ENCODE results near the gene CDK12.

Gene CDK12

GRCh38 chr17:39564211-39564848 is 103.0 kb downstream of the CDK12 start:
- in situ Hi-C loops (cut with HindIII; ENCODE audit: low pct_unique_long_range_greater_than_20kb, low sequenced_read_pairs): no loop called here
- TF ChIP-seq JUND (IDR thresholded peaks at IDR 0.05; ENCODE audit: low read depth): no peak
- DNase-seq (ENCODE audit: low read depth in 1 of 2, low spot score in 1 of 2): peak in 1 of 2 experiments; percentile 33

- no peak for DNase-seq (ENCODE audit: low read depth in 1 of 2, low spot score in 1 of 2)
- TF ChIP-seq JUND (IDR thresholded peaks at IDR 0.05; ENCODE audit: low read depth): no peak
- in situ Hi-C loops (cut with HindIII; ENCODE audit: low pct_unique_long_range_greater_than_20kb, low sequenced_read_pairs): no loop called here
Measured at GRCh38 chr17:39566094-39566850, 105.0 kb downstream of the CDK12 start.

DNA sequence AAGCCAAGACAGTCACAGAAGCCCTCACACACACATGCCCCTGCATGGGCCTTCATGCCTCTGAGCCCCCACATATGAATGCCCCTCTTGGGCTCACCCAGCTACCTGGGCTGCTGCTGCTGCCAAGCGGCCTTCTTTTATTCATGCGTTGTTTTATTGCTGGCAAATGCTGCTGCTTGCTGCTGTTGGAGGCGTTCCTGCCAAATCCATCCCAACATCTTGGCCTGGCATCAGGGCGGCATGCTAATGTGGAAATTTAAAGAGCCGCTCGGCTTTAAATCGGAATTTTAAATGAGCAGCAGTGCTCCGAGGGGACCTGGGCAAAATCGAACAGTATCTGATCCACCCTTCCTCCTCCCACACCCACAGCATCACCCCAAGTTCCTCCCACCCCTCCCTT is 107.4 kb downstream of the CDK12 start:
- no peak for DNase-seq (ENCODE audit: low read depth in 1 of 2, low spot score in 1 of 2)
- no peak for TF ChIP-seq JUND (IDR thresholded peaks at IDR 0.05; ENCODE audit: low read depth)
- in situ Hi-C loops (cut with HindIII; ENCODE audit: low pct_unique_long_range_greater_than_20kb, low sequenced_read_pairs): no loop called here

DNA sequence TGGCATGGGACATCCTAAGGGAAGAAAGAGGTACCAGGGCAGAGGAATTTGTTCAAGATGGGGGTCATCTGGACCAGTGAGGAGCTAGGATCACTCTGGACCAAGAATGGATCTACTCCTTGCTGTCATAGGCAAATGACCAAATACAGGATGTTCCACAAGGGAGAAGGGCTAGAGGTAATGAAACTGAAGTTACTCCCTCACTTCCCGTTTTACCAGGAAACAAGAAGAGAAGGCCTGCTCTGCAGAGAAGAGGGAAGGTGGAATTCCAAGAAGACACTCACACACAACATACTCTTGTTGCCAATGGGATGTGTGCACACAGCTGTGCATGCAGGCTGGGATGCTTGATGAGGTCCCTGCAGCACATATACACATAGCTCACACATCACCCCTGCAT is 107.8 kb downstream of the CDK12 start:
- no peak for TF ChIP-seq JUND (IDR thresholded peaks at IDR 0.05; ENCODE audit: low read depth)
- no peak for DNase-seq (ENCODE audit: low read depth in 1 of 2, low spot score in 1 of 2)
- in situ Hi-C loops (cut with HindIII; ENCODE audit: low pct_unique_long_range_greater_than_20kb, low sequenced_read_pairs): no loop called here

- in situ Hi-C loops (cut with HindIII; ENCODE audit: low pct_unique_long_range_greater_than_20kb, low sequenced_read_pairs): no loop called here
- DNase-seq (ENCODE audit: low read depth in 1 of 2, low spot score in 1 of 2): no peak
- no peak for TF ChIP-seq JUND (IDR thresholded peaks at IDR 0.05; ENCODE audit: low read depth)
Measured at GRCh38 chr17:39572121-39572520, 110.8 kb downstream of the CDK12 start.

GRCh38 chr17:39573447-39574298 is 112.4 kb downstream of the CDK12 start:
- DNase-seq (ENCODE audit: low read depth in 1 of 2, low spot score in 1 of 2): peak; percentile 93 to 94
- in situ Hi-C loops (cut with HindIII; ENCODE audit: low pct_unique_long_range_greater_than_20kb, low sequenced_read_pairs): no loop called here
- TF ChIP-seq JUND (IDR thresholded peaks at IDR 0.05; ENCODE audit: low read depth): no peak

DNA sequence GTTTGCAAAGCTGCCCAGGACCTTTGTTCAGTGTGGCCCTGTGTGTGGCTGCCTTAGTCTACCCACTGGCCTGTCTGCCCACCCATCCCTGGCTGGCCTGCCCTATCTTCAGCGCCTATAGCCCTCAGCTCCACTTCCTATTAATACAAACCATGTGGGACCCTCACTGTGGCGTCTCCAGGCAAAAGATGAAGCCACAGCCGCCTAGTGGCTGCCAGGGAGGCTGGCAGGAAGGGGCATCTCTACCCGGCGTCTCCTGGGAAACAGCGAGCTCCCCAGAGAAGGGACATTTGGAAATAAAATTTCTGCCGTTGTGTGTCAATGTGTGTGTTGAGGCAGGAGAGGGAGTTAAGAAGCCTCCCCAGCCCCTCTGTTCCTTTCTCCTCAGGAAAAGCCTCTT is 114.9 kb downstream of the CDK12 start:
- no peak for TF ChIP-seq JUND (IDR thresholded peaks at IDR 0.05; ENCODE audit: low read depth)
- in situ Hi-C loops (cut with HindIII; ENCODE audit: low pct_unique_long_range_greater_than_20kb, low sequenced_read_pairs): no loop called here
- DNase-seq (ENCODE audit: low read depth in 1 of 2, low spot score in 1 of 2): peak; percentile 30 to 48

DNA sequence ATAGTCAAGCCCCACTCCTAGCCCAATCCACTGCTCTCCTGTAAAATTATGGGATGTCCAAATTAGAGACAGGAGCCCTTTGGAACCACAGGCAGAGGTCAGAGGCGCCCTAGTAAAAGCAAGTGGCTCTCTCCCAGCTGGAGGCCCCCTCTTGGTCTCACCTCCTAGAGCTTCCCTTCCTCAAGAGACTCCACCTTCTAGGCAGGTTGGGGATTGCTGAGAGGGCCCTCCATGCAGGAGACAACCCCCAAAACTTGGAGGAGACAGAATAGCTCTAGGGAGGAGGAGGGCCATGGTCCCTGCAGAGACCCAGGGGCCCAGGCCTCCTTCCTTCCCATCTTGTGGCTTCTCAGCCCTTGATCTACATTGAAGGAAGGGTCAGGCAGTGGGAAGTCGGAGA is 117.0 kb downstream of the CDK12 start:
- DNase-seq (ENCODE audit: low read depth in 1 of 2, low spot score in 1 of 2): no peak
- in situ Hi-C loops (cut with HindIII; ENCODE audit: low pct_unique_long_range_greater_than_20kb, low sequenced_read_pairs): no loop called here
- TF ChIP-seq JUND (IDR thresholded peaks at IDR 0.05; ENCODE audit: low read depth): no peak

DNA sequence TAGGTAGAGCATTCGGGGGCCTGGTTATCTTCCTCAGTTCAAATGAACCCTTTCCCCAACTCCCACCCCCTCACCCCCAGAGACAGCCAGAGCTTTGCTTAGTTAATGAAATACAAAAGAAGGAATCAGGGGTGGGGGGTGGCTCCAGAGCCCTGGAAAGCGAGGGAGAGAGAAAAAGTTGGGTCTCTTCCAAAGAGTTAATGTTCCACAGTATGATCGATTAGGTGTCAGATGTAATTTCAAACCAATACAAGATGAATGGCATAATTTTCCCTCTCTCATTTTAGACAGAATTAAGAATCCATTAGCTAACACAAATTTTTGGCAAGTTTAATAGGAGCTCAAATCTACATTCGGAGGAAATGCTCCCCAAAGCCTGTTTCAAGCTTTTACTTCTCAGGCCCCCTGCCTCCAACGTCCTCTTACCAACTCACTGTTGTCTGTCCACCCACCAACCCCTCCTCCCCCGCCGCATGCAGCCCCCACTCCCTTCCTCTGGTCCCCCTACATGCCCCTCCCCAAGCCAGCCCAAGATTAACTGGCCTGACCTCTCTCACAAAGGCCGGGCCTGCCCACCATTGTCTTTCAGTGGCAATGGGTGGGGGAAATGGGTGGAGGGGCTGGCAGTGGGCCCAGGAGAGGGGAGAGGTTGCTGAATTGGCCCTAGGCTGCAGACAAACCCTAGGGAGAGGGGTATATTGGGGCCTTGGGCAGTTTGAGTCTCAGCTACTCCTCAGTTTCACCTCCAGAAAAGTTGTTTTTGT is 118.2 kb downstream of the CDK12 start:
- in situ Hi-C loops (cut with HindIII; ENCODE audit: low pct_unique_long_range_greater_than_20kb, low sequenced_read_pairs): no loop called here
- no peak for DNase-seq (ENCODE audit: low read depth in 1 of 2, low spot score in 1 of 2)
- TF ChIP-seq JUND (IDR thresholded peaks at IDR 0.05; ENCODE audit: low read depth): no peak

- DNase-seq (ENCODE audit: low read depth in 1 of 2, low spot score in 1 of 2): no peak
- no peak for TF ChIP-seq JUND (IDR thresholded peaks at IDR 0.05; ENCODE audit: low read depth)
- in situ Hi-C loops (cut with HindIII; ENCODE audit: low pct_unique_long_range_greater_than_20kb, low sequenced_read_pairs): no loop called here
Measured at GRCh38 chr17:39580082-39580468, 118.8 kb downstream of the CDK12 start.

- TF ChIP-seq JUND (IDR thresholded peaks at IDR 0.05; ENCODE audit: low read depth): no peak
- in situ Hi-C loops (cut with HindIII; ENCODE audit: low pct_unique_long_range_greater_than_20kb, low sequenced_read_pairs): no loop called here
- no peak for DNase-seq (ENCODE audit: low read depth in 1 of 2, low spot score in 1 of 2)
Measured at GRCh38 chr17:39581071-39581758, 119.9 kb downstream of the CDK12 start.

DNA sequence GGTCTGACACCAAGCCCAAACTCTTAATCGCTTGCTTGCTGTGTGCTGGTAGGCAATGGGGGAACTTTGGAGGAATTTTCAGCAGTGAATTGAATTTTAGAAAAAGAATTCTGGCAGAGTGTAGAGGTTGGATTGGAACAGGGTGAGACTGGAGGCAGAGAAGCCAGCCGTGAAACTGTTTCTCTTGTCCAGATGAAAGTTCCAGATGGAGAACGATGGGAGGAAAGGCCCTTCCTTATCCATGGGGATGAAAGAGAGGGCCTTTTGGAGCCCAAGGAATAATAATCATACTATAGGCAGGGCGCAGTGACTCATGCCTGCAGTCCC is 120.4 kb downstream of the CDK12 start:
- DNase-seq (ENCODE audit: low read depth in 1 of 2, low spot score in 1 of 2): no peak
- TF ChIP-seq JUND (IDR thresholded peaks at IDR 0.05; ENCODE audit: low read depth): no peak
- in situ Hi-C loops (cut with HindIII; ENCODE audit: low pct_unique_long_range_greater_than_20kb, low sequenced_read_pairs): no loop called here
